MM.1S (cell line): Measurements from ENCODE around the gene FBN3.

Source experiments
- DNase-seq: peaks from one replicate; pipeline ENCODE4 v3.0.0-alpha.2; 2015
- H2AFZ ChIP-seq: fragments of 300-600 bp; sonication (generic); 2 replicates; pipeline ENCODE4 v1.6.0; 2016; ENCODE audit warnings: antibody characterized with exemption, low read length
- H3F3A ChIP-seq: fragments of 300-600 bp; sonication (generic); 2 replicates; pipeline ENCODE4 v1.6.1; 2016; ENCODE audit warnings: mild to moderate bottlenecking, antibody characterized with exemption, low read length, moderate library complexity, mixed read lengths; ENCODE audit not compliant: insufficient read depth
- H3K27ac ChIP-seq: fragments of 300-600 bp; sonication (generic); 2 replicates; pipeline ENCODE4 v1.5.1; 2016; ENCODE audit warnings: mild to moderate bottlenecking, low read length
- H3K27me3 ChIP-seq: fragments of 300-600 bp; sonication (generic); replicated peaks from 2 replicates; pipeline ENCODE4 v1.6.0; 2016; ENCODE audit warnings: low read length; ENCODE audit not compliant: insufficient read depth
- H3K36me3 ChIP-seq: fragments of 300-600 bp; sonication (generic); replicated peaks from 2 replicates; pipeline ENCODE4 v1.6.1; 2016; ENCODE audit warnings: mild to moderate bottlenecking, low read length, mixed read lengths; ENCODE audit not compliant: insufficient read depth
- H3K4me1 ChIP-seq: fragments of 300-600 bp; sonication (generic); 2 replicates; pipeline ENCODE4 v1.6.1; 2016; ENCODE audit warnings: low read length, mixed read lengths
- H3K4me2 ChIP-seq: fragments of 300-600 bp; sonication (generic); 2 replicates; pipeline ENCODE4 v1.6.0; 2016; ENCODE audit warnings: low read depth, low read length
- H3K4me3 ChIP-seq: fragments of 300-600 bp; sonication (generic); 2 replicates; pipeline ENCODE4 v1.5.1; 2016; ENCODE audit warnings: low read length, mixed read lengths
- H3K79me2 ChIP-seq: fragments of 300-600 bp; sonication (generic); 2 replicates; pipeline ENCODE4 v1.6.1; 2016; ENCODE audit warnings: mixed run types, low read length, mixed read lengths
- H3K9ac ChIP-seq: fragments of 300-600 bp; sonication (generic); 2 replicates; pipeline ENCODE4 v1.6.1; 2016; ENCODE audit warnings: low read length, mixed read lengths
- H3K9me2 ChIP-seq: fragments of 300-600 bp; sonication (generic); replicated peaks from 2 replicates; pipeline ENCODE4 v1.6.1; 2016; ENCODE audit warnings: mild to moderate bottlenecking, low read length, mixed read lengths; ENCODE audit not compliant: insufficient read depth
- H3K9me3 ChIP-seq: fragments of 300-600 bp; sonication (generic); replicated peaks from 2 replicates; pipeline ENCODE4 v1.6.1; 2016; ENCODE audit warnings: mild to moderate bottlenecking, low read length, mixed read lengths; ENCODE audit not compliant: insufficient read depth
- H4K20me1 ChIP-seq: fragments of 300-600 bp; sonication (generic); 2 replicates; pipeline ENCODE4 v1.6.1; 2016; ENCODE audit warnings: mild to moderate bottlenecking, low read length, moderate library complexity, mixed read lengths; ENCODE audit not compliant: insufficient read depth
- CTCF ChIP-seq: fragments of 300-600 bp; sonication (generic); IDR thresholded peaks from 2 replicates; pipeline ENCODE4 v1.5.1; 2016; ENCODE audit warnings: antibody characterized with exemption, low read length, mixed read lengths
- EZH2 ChIP-seq: fragments of 300-600 bp; sonication (generic); optimal IDR thresholded peaks from 2 replicates; pipeline ENCODE3; 2017; ENCODE audit warnings: low read depth, mild to moderate bottlenecking, antibody characterized with exemption, low read length, mixed read lengths
- EZH2phosphoT487 ChIP-seq: fragments of 300-600 bp; sonication (generic); IDR thresholded peaks from 2 replicates; pipeline ENCODE4 v1.6.1; 2018; ENCODE audit warnings: antibody characterized with exemption, low read length

FBN3 gene

GRCh38 chr19:8120636-8121480, 28.5 kb downstream of the FBN3 start:
- Histone ChIP-seq H3F3A (no peaks in the 10 kb centered on the region), H3K36me3 (no peaks in the 10 kb centered on the region), H3K4me3 (no peak overlapping the region), H3K27ac (no peak overlapping the region), H4K20me1 (no peaks in the 10 kb centered on the region), H3K9ac (no peak overlapping the region), H2AFZ (no peak overlapping the region), H3K27me3 (peaks cover 87% of the 10 kb centered on the region), H3K79me2 (no peaks in the 10 kb centered on the region), H3K4me2 (no peak overlapping the region), H3K4me1 (no peaks in the 10 kb centered on the region), H3K9me3 (no peaks in the 10 kb centered on the region), H3K9me2 (no peaks in the 10 kb centered on the region)
- DNase-seq, result no peak
- TF ChIP-seq EZH2phosphoT487, result no peak
- no peak for TF ChIP-seq EZH2
- TF ChIP-seq CTCF, result no peak

- Histone ChIP-seq H3K4me2 (no peak overlapping the region), H3K4me3 (no peak overlapping the region), H4K20me1 (no peaks in the 10 kb centered on the region), H3K27ac (no peak overlapping the region), H2AFZ (no peak overlapping the region), H3K9me2 (no peaks in the 10 kb centered on the region), H3K27me3 (peaks cover 89% of the 10 kb centered on the region), H3F3A (no peaks in the 10 kb centered on the region), H3K36me3 (no peaks in the 10 kb centered on the region), H3K9ac (no peak overlapping the region), H3K9me3 (no peaks in the 10 kb centered on the region), H3K4me1 (no peaks in the 10 kb centered on the region), H3K79me2 (no peaks in the 10 kb centered on the region)
- TF ChIP-seq EZH2 (no peak), EZH2phosphoT487 (no peak), CTCF (no peak)
- DNase-seq, result no peak
Observed at GRCh38 chr19:8117991-8118390, 31.4 kb downstream of the FBN3 start.

- Histone ChIP-seq H3K27ac (no peak overlapping the region), H3K9me2 (no peaks in the 10 kb centered on the region), H4K20me1 (no peaks in the 10 kb centered on the region), H3K79me2 (no peaks in the 10 kb centered on the region), H3K4me2 (no peak overlapping the region), H3K27me3 (peaks cover 92% of the 10 kb centered on the region), H3F3A (no peaks in the 10 kb centered on the region), H3K36me3 (no peaks in the 10 kb centered on the region), H3K4me1 (no peaks in the 10 kb centered on the region), H2AFZ (no peak overlapping the region), H3K4me3 (no peak overlapping the region), H3K9ac (no peak overlapping the region), H3K9me3 (no peaks in the 10 kb centered on the region)
- TF ChIP-seq EZH2phosphoT487 (no peak), EZH2 (no peak), CTCF (no peak)
- DNase-seq, result no peak
Observed at GRCh38 chr19:8116437-8117293, 32.7 kb downstream of the FBN3 start.
